Measurements from ENCODE around the gene YBEY.
"Not testable (repeated sequence)": the region's sequence is repeated elsewhere in the genome, so short reads cannot be mapped to it uniquely, and the experiment has no call there.

The YBEY gene

GRCh38 chr21:46301759-46302158 is 15.6 kb downstream of the YBEY start:
- DNase-seq (ENCODE audit: low read depth in 2 of 2): no peak

- no peak for DNase-seq (ENCODE audit: low read depth in 2 of 2)
Measured at GRCh38 chr21:46304437-46304836, 18.3 kb downstream of the YBEY start.

- DNase-seq (ENCODE audit: low read depth in 2 of 2): no peak
Measured at GRCh38 chr21:46304955-46305354, 18.8 kb downstream of the YBEY start.

- no peak for DNase-seq (ENCODE audit: low read depth in 2 of 2)
Measured at GRCh38 chr21:46307625-46308024, 21.5 kb downstream of the YBEY start.

- no peak for DNase-seq (ENCODE audit: low read depth in 2 of 2)
Measured at GRCh38 chr21:46308431-46308830, 22.3 kb downstream of the YBEY start.

GRCh38 chr21:46310260-46310659 is 24.1 kb downstream of the YBEY start:
- DNase-seq (ENCODE audit: low read depth in 2 of 2): not testable (repeated sequence)

- DNase-seq (ENCODE audit: low read depth in 2 of 2): no peak
Measured at GRCh38 chr21:46311568-46311967, 25.4 kb downstream of the YBEY start.

GRCh38 chr21:46312949-46313348 is 26.8 kb downstream of the YBEY start:
- no peak for DNase-seq (ENCODE audit: low read depth in 2 of 2)

GRCh38 chr21:46314441-46315020 is 28.4 kb downstream of the YBEY start:
- no peak for DNase-seq (ENCODE audit: low read depth in 2 of 2)

GRCh38 chr21:46316708-46317324 is 30.7 kb downstream of the YBEY start:
- DNase-seq (ENCODE audit: low read depth in 2 of 2): no peak

- DNase-seq (ENCODE audit: low read depth in 2 of 2): no peak
Measured at GRCh38 chr21:46317710-46318463, 31.7 kb downstream of the YBEY start.

GRCh38 chr21:46318464-46318845 is 32.3 kb downstream of the YBEY start:
- DNase-seq (ENCODE audit: low read depth in 2 of 2): no peak

- DNase-seq (ENCODE audit: low read depth in 2 of 2): no peak
Measured at GRCh38 chr21:46319186-46319585, 33.0 kb downstream of the YBEY start.

- DNase-seq (ENCODE audit: low read depth in 2 of 2): no peak
Measured at GRCh38 chr21:46320331-46320801, 34.2 kb downstream of the YBEY start.

GRCh38 chr21:46322351-46323226 is 36.4 kb downstream of the YBEY start:
- peak in 1 of 2 donors; percentile 8 for DNase-seq (ENCODE audit: low read depth in 2 of 2)

GRCh38 chr21:46323227-46323709 is 37.1 kb downstream of the YBEY start:
- peak in 1 of 2 donors; percentile 20 for DNase-seq (ENCODE audit: low read depth in 2 of 2)

- peak; percentile 96 for DNase-seq (ENCODE audit: low read depth in 2 of 2)
Measured at GRCh38 chr21:46323710-46324389, 37.7 kb downstream of the YBEY start, which contains the start of the genes C21orf58 and PCNT. Gene C21orf58, minus strand, starts transcription at chr21:46323870. Its CDS starts 1,132 bp downstream, at chr21:46322738. Gene PCNT, plus strand, starts transcription at chr21:46324156. Its CDS starts 73 bp downstream, at chr21:46324229.

- DNase-seq (ENCODE audit: low read depth in 2 of 2): peak; percentile 85 to 89
Measured at GRCh38 chr21:46324390-46325072, 38.4 kb downstream of the YBEY start.

- DNase-seq (ENCODE audit: low read depth in 2 of 2): peak; percentile 15 to 28
Measured at GRCh38 chr21:46325073-46325912, 39.2 kb downstream of the YBEY start.
